ENCODE results near the gene POLR3GL. TPM values are rescaled to one million over a fixed set of nuclear protein-coding genes. Genes with fewer than 3 reads are reported as not detected.

POLR3GL gene
- total RNA-seq, 1 donor: 15.7 TPM

DNA sequence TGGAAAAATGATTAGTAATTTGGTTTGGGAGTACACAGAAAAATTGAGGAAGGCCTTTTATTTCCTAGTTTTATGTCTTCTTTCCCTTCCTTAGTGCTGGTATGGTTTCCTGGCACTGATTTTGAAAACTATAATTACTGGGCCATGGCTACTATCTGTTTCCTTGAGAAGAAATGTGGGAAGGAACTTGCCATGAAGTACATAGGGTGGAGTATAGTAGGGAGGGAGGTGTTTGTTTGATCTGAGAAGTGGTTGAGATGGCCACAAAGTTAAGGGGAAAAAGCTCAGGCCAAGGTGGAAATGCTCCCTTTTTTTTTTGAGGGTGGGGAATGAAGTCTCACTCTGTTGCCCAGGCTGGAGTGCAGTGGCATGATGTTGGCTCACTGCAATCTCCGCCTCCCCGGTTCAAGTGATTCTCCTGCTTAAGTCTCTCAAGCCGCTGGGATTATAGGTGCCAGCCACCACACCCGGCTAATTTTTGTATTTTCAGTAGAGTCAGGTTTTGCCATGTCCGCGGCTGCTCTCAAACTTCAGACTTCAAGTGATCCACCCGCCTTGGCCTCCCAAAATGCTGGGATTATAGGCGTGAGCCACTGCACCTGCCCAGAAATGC is 45.7 kb downstream of the POLR3GL start:
- no peak for DNase-seq (ENCODE audit: low read depth)
- H3K4me3 ChIP-seq (ENCODE audit: low read depth, low read length): no peak overlapping the region
- TF ChIP-seq, protein P1, sequence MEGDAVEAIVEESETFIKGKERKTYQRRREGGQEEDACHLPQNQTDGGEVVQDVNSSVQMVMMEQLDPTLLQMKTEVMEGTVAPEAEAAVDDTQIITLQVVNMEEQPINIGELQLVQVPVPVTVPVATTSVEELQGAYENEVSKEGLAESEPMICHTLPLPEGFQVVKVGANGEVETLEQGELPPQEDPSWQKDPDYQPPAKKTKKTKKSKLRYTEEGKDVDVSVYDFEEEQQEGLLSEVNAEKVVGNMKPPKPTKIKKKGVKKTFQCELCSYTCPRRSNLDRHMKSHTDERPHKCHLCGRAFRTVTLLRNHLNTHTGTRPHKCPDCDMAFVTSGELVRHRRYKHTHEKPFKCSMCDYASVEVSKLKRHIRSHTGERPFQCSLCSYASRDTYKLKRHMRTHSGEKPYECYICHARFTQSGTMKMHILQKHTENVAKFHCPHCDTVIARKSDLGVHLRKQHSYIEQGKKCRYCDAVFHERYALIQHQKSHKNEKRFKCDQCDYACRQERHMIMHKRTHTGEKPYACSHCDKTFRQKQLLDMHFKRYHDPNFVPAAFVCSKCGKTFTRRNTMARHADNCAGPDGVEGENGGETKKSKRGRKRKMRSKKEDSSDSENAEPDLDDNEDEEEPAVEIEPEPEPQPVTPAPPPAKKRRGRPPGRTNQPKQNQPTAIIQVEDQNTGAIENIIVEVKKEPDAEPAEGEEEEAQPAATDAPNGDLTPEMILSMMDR (IDR thresholded peaks at IDR 0.05; ENCODE audit: insufficient read depth, low read length): no peak

DNA sequence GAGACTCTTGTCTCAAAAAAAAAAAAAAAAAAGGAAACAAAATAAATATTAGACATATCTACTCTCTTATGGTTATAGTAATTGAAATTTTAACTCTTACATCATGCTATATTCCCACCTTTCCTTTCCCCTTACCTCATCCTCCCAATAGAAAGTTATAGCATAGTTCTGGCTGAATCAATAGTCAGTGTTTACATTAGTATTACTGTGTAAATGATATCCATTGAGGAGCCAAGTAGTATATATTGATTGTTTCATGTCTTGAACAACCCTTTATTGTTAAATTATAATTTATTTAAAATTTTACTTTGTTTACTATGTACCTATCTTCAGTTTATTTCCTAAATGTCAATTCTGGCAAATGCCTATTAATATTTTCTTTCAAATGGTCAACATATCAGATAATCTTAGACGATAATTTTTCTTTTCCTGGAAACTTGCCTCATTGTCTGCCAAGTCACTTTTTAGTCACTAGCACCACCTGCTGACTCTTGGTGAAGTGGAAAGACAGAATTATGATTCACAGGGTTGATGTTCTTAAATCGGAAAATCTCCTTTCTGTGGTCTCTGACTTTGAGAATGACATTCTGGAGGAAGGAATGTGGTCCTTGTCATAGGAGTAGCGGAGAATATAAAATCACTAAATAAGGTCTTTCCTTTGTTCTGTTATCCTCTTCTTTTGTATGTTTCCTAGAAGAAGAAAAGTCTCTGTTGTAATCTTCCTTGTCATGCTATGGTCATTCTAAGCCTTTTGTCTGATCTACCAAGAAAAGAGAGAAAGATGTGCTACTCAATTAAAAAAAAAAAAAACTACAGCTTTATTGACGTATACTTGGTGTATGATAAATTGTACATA is 48.4 kb downstream of the POLR3GL start:
- TF ChIP-seq, protein P1 (IDR thresholded peaks at IDR 0.05; ENCODE audit: insufficient read depth, low read length): peak; percentile 66
- H3K4me3 ChIP-seq (ENCODE audit: low read depth, low read length): no peak overlapping the region
- peak; percentile 89 for DNase-seq (ENCODE audit: low read depth)

DNA sequence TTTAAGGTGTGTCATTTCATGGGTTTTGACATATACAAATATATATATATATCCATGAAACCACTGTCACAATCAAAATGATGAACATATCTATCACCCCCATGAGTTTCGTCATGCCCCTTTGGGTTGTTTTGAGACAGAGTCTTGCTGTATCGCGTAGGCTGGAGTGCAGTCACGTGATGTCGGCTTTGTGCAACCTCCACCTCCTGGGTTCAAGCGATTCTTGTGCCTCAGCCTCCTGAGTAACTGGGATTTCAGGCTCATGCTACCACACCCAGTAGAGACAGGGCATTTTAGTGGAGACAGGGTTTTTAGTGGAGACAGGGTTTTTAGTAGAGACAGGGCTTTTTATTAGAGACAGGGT is 49.1 kb downstream of the POLR3GL start:
- no peak for DNase-seq (ENCODE audit: low read depth)
- H3K4me3 ChIP-seq (ENCODE audit: low read depth, low read length): no peak overlapping the region
- TF ChIP-seq, protein P1 (IDR thresholded peaks at IDR 0.05; ENCODE audit: insufficient read depth, low read length): no peak

DNA sequence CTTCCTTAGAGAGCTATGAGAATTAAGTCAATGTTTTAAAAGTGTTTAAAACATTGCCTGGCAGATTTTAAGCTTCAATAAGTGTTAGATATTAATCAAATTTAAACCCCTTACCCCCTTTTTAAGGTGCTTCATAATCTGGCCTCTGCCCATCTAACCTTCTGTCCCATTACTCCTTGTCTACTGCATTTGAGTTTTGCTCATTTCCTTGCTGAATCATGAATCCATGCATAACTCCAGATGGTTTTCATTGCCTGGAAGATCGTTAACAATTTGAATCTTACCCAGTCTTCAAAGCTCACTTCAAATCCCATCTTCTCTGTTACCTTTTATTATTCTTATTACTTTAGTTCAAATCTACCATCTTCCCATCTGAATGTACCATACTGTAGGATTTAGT is 52.4 kb downstream of the POLR3GL start:
- peak; percentile 53 for DNase-seq (ENCODE audit: low read depth)
- H3K4me3 ChIP-seq (ENCODE audit: low read depth, low read length): no peak overlapping the region
- TF ChIP-seq, protein P1 (IDR thresholded peaks at IDR 0.05; ENCODE audit: insufficient read depth, low read length): no peak

DNA sequence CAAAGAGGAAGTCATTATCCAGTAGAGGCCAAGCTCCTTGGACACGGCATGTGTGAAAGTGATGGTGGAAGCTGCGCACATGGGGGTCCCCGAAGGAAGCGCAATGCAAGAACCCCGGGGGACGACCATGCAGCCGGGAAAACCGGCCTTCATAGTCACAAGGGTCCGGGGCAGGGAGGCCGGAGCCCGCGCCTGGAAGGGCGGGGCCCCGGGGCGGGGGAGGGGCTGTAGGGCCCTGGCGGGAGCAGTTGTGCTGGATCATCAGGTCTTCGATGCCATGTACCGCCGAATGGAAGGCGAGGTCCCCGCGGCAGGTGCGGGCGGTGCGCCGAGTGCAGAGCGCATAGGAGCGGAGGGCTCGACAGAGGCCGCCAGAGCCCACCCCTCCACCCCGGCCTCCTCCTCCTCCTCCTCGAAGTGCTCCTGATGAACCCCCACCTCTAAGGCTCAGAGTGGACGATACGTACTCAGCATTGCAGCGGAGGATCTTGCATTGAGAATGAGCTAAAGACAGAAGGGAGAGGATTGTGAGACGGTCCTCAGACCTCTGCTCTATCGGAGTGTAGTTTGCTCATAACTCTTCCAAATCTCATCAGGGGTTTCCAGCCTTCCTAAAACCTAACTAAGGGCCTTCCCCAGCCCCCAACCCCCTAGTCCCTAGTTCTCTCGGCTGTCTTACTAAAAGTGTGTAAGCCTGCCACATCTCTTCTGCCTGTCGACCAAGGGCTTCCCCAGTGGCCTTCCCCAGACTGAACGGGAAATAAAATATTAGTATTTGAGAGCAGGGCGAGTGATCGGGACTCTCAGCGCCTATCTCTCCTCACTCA is 55.0 kb downstream of the POLR3GL start:
- DNase-seq (ENCODE audit: low read depth): no peak
- no peak overlapping the region for H3K4me3 ChIP-seq (ENCODE audit: low read depth, low read length)
- TF ChIP-seq, protein P1 (IDR thresholded peaks at IDR 0.05; ENCODE audit: insufficient read depth, low read length): no peak

DNA sequence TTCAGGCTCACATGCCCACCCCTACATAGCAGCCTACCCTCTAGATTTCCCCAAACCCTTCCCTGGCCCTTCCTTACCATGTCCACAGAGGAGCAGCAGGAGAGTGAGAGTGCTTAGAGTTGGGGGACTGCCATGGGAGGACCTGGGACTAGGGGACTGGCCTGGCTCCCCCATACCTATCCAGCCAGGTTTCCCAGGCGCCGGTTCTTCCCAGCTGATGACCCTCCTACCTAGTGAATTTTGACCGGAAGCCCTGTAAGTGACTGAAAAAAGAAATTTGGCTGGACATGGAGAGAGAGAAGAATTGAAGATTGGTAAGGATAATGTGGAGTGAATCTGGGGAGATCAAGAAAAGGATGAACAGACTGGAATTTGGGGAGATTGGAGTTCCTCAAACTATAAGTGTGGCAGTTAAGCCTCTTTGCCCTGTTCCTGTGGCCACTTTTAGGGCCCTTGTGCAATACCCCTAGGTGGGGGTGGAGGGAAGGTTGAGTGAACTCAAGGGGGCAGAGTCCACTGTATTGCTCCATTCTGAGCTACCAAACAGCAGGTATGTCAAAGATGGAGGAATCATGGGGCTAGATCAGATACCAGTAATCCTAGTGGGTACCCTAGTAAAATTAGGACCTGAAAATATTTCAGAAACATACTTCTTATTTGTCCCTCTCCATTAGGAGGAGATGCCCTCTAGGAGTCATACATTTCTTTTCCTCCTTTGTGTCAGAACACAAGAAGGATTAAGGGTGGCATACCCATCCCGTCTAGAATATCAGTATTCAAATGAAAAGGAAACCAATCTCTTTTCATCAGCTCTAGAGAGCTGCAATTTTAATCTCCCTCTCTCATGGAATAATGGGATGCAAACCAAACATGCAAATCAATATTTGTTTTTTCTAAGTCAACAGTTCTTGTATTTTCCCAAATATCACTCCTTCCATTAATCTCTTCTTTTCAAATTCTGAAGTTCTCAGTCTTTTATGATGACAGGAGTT is 55.9 kb downstream of the POLR3GL start:
- TF ChIP-seq, protein P1 (IDR thresholded peaks at IDR 0.05; ENCODE audit: insufficient read depth, low read length): no peak
- DNase-seq (ENCODE audit: low read depth): no peak
- H3K4me3 ChIP-seq (ENCODE audit: low read depth, low read length): no peak overlapping the region

Measured in fibroblast of the aortic adventitia (primary cell).